Spleen (tissue), 7 donors: ENCODE data around the gene OARD1.

Source experiments
- CTCF ChIP-seq, 11 experiments: fragments of 200-600 bp in 7 of 11; fragments of 450-650 bp in 4 of 11; sonication (generic) in 4 of 11; IDR thresholded peaks in 8 of 11; conservative IDR thresholded peaks in 3 of 11; 1 replicate in 7 of 11; 2 replicates in 4 of 11; pipeline versions ENCODE4 v1.4.0 to v1.8.0; 2016 to 2021; ENCODE audit warnings: antibody characterized with exemption in 11 of 11, inconsistent platforms in 4 of 11, mild to moderate bottlenecking in 1 of 11
- POLR2A ChIP-seq, 3 donors: fragments of 450-650 bp; IDR thresholded peaks; one replicate each; pipeline ENCODE4 v1.5.1; 2017; ENCODE audit warnings: antibody characterized with exemption in 3 of 3, mild to moderate bottlenecking in 1 of 3
- POLR2AphosphoS5 ChIP-seq, 3 donors: sonication (generic); formaldehyde crosslinking; IDR thresholded peaks; one replicate each; pipeline ENCODE4 v1.5.1; 2017; ENCODE audit warnings: antibody characterized with exemption in 3 of 3
- donor health status: DM: no; HTN: no; CAD: no; lungs with moderate emphysema.
- donor health status: DM: no; HTN: no; CAD: no.
- donor health status: DM: no; HTN: no; CAD: no.

GRCh38 chr6:41090841-41091761 is 18.9 kb upstream of the OARD1 start:
- TF ChIP-seq CTCF (IDR thresholded peaks at IDR 0.05 in 8 of 11, conservative IDR thresholded peaks at IDR 0.05 in 3 of 11) (no peak), POLR2AphosphoS5 (IDR thresholded peaks at IDR 0.05) (no peak), POLR2A (IDR thresholded peaks at IDR 0.05) (no peak)
